ENCODE results near the gene EXOSC3. TPM values are rescaled to one million over a fixed set of nuclear protein-coding genes. Genes with fewer than 3 reads are reported as not detected.
A peak's percentile ranks its signal among the peaks of the same experiment; 100 is the strongest.

EXOSC3 gene
- total and polyA plus RNA-seq, 2 of the 13 experiments (the other 11 are each of a cell fraction or from before 2014, with no cell fraction given): 17.5 to 68.7 TPM

DNA sequence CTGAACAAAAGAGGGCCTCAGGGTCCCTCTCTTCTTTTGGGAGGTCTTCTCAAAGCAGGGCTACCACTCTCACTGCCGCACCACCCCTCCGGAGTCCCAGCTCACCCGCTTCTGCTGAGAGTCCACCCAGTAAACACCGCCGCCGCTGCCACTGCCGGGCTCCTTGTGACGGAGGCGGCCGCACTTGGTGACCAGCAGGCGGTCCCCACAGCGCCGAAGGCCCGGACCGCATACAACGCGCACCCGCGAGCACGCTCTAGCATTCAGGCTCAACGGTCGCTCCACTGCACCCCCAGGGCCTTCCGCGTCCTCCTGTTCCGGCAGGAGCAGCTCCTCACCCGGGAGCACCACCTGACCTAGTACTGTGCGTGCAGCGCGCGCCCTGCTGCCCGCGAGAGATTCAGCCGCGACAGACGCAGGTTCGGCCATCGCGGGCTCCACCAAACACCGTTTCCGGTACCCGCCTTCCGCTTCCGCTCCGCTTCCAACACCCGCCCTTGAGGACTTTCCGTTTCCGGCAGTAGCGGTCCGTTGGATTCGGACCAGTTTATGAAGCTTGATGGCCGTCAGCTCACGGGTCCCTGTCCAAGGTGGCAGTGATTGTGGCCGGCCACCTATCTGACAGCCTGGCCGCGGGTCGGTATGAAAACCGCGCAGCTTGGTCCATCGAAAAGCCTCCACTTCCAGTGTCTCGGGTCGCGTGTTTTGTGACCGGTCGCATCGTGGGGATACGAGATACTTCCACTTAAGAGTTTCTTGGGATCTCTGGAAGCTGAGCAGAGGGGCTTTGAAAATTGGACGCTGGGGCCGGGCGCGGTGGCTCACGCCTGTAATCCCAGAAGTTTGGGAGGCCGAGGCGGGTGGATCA, at the start of gene EXOSC3 (continued):
- TF ChIP-seq, protein P1, sequence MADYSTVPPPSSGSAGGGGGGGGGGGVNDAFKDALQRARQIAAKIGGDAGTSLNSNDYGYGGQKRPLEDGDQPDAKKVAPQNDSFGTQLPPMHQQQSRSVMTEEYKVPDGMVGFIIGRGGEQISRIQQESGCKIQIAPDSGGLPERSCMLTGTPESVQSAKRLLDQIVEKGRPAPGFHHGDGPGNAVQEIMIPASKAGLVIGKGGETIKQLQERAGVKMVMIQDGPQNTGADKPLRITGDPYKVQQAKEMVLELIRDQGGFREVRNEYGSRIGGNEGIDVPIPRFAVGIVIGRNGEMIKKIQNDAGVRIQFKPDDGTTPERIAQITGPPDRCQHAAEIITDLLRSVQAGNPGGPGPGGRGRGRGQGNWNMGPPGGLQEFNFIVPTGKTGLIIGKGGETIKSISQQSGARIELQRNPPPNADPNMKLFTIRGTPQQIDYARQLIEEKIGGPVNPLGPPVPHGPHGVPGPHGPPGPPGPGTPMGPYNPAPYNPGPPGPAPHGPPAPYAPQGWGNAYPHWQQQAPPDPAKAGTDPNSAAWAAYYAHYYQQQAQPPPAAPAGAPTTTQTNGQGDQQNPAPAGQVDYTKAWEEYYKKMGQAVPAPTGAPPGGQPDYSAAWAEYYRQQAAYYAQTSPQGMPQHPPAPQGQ (CRISPR knock-in tag; IDR thresholded peaks at IDR 0.05; ENCODE audit: borderline replicate concordance): peak; percentile 95; the same call in 1 of the 2 replicates
- TF ChIP-seq ZNF335 (CRISPR knock-in tag; IDR thresholded peaks at IDR 0.05): 0 out of 2 replicates have a peak, but pooled peaks have one; percentile 27
- TF ChIP-seq, protein P2, sequence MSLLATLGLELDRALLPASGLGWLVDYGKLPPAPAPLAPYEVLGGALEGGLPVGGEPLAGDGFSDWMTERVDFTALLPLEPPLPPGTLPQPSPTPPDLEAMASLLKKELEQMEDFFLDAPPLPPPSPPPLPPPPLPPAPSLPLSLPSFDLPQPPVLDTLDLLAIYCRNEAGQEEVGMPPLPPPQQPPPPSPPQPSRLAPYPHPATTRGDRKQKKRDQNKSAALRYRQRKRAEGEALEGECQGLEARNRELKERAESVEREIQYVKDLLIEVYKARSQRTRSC (CRISPR knock-in tag; IDR thresholded peaks at IDR 0.05; ENCODE audit: low read depth): 0 out of 2 replicates have a peak, but pooled peaks have one; percentile 79
- TF ChIP-seq JUND (CRISPR knock-in tag; IDR thresholded peaks at IDR 0.05): no peak; the same call in 1 of the 2 replicates
- TF ChIP-seq, protein P3, sequence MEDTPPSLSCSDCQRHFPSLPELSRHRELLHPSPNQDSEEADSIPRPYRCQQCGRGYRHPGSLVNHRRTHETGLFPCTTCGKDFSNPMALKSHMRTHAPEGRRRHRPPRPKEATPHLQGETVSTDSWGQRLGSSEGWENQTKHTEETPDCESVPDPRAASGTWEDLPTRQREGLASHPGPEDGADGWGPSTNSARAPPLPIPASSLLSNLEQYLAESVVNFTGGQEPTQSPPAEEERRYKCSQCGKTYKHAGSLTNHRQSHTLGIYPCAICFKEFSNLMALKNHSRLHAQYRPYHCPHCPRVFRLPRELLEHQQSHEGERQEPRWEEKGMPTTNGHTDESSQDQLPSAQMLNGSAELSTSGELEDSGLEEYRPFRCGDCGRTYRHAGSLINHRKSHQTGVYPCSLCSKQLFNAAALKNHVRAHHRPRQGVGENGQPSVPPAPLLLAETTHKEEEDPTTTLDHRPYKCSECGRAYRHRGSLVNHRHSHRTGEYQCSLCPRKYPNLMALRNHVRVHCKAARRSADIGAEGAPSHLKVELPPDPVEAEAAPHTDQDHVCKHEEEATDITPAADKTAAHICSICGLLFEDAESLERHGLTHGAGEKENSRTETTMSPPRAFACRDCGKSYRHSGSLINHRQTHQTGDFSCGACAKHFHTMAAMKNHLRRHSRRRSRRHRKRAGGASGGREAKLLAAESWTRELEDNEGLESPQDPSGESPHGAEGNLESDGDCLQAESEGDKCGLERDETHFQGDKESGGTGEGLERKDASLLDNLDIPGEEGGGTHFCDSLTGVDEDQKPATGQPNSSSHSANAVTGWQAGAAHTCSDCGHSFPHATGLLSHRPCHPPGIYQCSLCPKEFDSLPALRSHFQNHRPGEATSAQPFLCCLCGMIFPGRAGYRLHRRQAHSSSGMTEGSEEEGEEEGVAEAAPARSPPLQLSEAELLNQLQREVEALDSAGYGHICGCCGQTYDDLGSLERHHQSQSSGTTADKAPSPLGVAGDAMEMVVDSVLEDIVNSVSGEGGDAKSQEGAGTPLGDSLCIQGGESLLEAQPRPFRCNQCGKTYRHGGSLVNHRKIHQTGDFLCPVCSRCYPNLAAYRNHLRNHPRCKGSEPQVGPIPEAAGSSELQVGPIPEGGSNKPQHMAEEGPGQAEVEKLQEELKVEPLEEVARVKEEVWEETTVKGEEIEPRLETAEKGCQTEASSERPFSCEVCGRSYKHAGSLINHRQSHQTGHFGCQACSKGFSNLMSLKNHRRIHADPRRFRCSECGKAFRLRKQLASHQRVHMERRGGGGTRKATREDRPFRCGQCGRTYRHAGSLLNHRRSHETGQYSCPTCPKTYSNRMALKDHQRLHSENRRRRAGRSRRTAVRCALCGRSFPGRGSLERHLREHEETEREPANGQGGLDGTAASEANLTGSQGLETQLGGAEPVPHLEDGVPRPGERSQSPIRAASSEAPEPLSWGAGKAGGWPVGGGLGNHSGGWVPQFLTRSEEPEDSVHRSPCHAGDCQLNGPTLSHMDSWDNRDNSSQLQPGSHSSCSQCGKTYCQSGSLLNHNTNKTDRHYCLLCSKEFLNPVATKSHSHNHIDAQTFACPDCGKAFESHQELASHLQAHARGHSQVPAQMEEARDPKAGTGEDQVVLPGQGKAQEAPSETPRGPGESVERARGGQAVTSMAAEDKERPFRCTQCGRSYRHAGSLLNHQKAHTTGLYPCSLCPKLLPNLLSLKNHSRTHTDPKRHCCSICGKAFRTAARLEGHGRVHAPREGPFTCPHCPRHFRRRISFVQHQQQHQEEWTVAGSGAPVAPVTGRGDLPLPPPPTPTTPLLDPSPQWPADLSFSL (CRISPR knock-in tag; IDR thresholded peaks at IDR 0.05): peak; percentile 56; the same call in 1 of the 2 replicates
- TF ChIP-seq, protein P4, sequence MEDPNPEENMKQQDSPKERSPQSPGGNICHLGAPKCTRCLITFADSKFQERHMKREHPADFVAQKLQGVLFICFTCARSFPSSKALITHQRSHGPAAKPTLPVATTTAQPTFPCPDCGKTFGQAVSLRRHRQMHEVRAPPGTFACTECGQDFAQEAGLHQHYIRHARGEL (CRISPR knock-in tag; IDR thresholded peaks at IDR 0.05): no peak; the same call in 1 of the 2 replicates
- peak; percentile 79 for TF ChIP-seq ZNF709 (CRISPR knock-in tag; IDR thresholded peaks at IDR 0.05)
- no peak for TF ChIP-seq ZSCAN20 (CRISPR knock-in tag; IDR thresholded peaks at IDR 0.05; ENCODE audit: borderline replicate concordance)
- TF ChIP-seq ELF1 (CRISPR knock-in tag; IDR thresholded peaks at IDR 0.05): peak; percentile 96
